ENCODE results near the gene CPN2.

Gene CPN2

DNA sequence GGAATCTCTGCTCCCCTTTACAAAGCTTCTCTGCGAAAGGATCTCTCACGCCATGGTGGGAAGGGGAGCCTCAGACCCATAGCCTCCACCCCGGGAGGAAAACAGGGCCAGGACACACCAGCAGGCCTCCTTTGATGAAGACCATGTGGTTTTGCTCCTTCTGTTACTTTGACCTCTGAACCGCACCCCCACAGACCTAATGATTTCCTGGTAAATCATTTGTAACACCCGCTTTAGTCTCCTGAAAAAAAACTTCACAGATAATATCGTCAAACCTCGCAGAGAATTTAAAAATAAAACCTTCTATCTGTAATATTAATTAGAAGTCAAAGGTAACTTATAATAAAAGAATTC is 18.3 kb downstream of the CPN2 start:
- TF ChIP-seq, protein P1, sequence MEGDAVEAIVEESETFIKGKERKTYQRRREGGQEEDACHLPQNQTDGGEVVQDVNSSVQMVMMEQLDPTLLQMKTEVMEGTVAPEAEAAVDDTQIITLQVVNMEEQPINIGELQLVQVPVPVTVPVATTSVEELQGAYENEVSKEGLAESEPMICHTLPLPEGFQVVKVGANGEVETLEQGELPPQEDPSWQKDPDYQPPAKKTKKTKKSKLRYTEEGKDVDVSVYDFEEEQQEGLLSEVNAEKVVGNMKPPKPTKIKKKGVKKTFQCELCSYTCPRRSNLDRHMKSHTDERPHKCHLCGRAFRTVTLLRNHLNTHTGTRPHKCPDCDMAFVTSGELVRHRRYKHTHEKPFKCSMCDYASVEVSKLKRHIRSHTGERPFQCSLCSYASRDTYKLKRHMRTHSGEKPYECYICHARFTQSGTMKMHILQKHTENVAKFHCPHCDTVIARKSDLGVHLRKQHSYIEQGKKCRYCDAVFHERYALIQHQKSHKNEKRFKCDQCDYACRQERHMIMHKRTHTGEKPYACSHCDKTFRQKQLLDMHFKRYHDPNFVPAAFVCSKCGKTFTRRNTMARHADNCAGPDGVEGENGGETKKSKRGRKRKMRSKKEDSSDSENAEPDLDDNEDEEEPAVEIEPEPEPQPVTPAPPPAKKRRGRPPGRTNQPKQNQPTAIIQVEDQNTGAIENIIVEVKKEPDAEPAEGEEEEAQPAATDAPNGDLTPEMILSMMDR (IDR thresholded peaks at IDR 0.05; ENCODE audit: low read depth, low read length, missing control alignments), result no peak

DNA sequence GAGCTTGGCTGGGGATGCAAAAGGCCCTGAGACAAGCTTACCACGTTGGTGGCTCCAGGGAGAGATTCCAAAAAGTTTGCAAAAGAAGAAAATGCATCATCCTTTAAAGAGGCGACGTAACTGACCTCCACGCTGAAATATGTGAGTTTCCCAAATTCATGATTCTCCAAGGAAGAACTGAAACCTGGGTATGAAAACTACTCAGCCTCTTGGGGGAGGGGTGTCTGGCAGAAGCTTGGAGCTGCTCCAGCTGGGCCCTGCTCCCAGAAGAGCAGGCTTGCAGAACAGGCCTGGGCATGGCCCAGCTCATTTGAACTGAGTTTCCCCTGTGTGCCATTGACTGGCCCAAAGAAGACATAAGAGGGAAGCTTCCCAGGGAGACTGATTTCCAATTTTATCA is 20.5 kb downstream of the CPN2 start:
- TF ChIP-seq, protein P1 (IDR thresholded peaks at IDR 0.05; ENCODE audit: low read depth, low read length, missing control alignments), result no peak
- DNase-seq (ENCODE audit: low read depth), result no peak
- no peak overlapping the region for H3K4me3 ChIP-seq (ENCODE audit: low read depth, low read length)

More for the DNA sequence above, 18.3 kb downstream of the CPN2 start:
- H3K4me3 ChIP-seq (ENCODE audit: low read depth, low read length), result no peak overlapping the region
- DNase-seq (ENCODE audit: low read depth), result no peak

DNA sequence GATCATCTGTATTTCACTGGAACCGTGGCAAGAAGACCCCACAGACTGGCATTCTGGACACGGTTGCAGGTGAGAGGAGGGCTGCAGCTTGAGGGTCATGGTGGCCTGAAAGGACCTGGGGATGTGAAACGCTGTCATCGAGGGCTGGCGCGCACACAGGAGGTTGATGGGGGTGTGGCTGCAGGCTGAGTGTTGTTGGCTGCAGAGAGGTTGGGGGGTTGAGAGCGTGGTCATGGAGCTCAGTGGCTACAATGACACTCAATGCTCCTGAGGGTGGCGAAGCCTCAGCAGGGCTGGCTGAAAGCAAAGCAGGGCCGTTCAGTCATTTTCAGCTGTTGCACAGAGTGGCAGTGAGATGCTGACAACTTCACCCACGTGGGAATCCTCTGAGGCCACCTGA is 21.0 kb downstream of the CPN2 start:
- no peak overlapping the region for H3K4me3 ChIP-seq (ENCODE audit: low read depth, low read length)
- TF ChIP-seq, protein P1 (IDR thresholded peaks at IDR 0.05; ENCODE audit: low read depth, low read length, missing control alignments), result no peak
- no peak for DNase-seq (ENCODE audit: low read depth)

DNA sequence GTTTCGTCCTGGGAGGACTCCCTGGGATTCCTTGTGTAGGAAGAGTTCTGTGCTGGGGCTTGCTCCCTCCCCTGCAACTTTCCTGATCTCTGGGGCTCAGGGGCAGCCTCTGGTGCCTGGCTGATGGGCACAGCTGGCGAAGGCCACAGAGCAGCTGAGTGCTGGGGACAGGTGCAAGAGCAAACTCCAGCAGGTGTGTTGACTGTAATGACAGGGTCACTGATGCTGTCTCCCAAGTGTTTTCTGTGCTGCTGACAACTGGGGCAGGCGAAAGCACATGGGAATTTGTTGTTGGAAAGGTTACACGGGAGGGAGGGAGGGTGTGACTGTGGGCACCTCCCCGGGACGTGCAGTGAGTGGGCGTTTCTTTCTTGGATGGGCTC is 21.6 kb downstream of the CPN2 start:
- TF ChIP-seq, protein P1 (IDR thresholded peaks at IDR 0.05; ENCODE audit: low read depth, low read length, missing control alignments), result no peak

DNA sequence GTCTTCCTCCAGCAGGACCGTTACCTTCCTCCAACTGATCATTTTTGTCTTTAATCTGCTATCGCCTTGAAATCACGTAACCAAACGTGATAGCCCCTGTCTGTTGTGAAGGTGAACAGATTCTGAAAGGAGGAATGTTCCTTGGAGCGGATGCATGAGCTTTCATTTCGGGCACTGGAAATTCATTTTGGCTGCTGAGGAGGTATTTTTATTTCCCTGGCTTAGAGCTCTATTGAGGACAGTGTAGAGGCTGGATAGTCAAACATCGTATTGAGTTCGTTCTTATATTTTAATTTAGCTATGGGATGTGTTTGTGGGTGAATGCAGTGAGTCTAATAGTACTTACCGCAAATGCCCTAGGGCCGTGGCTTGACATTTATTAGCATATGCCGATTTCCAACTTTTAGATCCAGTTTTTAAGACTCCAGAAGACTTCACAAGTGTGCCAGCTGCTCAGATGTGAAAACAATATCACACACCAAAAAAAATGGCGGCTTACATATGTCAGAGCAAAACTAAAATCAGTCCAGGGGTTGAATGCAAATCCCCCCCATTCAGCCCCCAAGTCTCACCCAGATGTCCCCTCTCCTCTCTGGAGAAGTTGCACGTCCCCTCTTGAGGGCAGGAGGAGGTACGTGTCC is 22.1 kb downstream of the CPN2 start:
- no peak overlapping the region for H3K4me3 ChIP-seq (ENCODE audit: low read depth, low read length)
- no peak for DNase-seq (ENCODE audit: low read depth)
- TF ChIP-seq, protein P1 (IDR thresholded peaks at IDR 0.05; ENCODE audit: low read depth, low read length, missing control alignments), result no peak

More for the DNA sequence above, 21.6 kb downstream of the CPN2 start:
- no peak for DNase-seq (ENCODE audit: low read depth)
- H3K4me3 ChIP-seq (ENCODE audit: low read depth, low read length), result no peak overlapping the region

DNA sequence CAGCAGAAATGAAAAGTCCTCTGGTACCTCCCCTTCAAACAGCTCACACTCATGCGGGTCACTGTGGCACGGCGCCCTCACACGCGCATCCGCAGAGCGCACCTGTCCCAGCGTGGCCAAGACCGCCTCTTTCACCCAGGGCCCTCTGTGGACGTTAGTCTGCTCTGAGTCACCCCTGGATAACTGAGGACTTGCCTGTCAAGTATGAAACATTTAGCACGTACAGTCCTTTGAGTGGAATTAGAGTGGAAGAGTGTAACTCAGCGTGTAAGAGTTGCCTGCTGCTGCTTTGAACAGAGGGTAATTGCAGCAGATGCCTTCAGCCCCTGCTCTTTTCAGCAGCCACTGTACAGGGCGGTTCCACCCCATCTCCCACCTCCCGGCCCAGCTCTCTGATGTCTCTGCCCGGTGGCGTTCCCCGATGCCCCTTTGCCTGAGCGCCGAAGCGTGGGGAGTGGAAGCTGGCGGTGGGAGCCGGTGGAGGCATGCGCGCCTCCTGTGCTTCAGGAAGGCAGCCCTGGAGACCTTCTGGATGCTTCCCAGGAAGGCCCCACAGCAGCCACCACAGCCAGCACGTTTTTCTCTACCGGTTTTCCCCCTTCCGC is 23.0 kb downstream of the CPN2 start:
- no peak for DNase-seq (ENCODE audit: low read depth)
- TF ChIP-seq, protein P1 (IDR thresholded peaks at IDR 0.05; ENCODE audit: low read depth, low read length, missing control alignments), result no peak

More for the DNA sequence above, 23.0 kb downstream of the CPN2 start:
- no peak overlapping the region for H3K4me3 ChIP-seq (ENCODE audit: low read depth, low read length)

Data from GM12864 (cell line).